Measurements from ENCODE around the gene CDC42EP5. TPM values are rescaled to one million over a fixed set of nuclear protein-coding genes. Genes with fewer than 3 reads are reported as not detected.

Gene CDC42EP5
- total RNA-seq, 1 donor from 2014 or later: 64.2 TPM

DNA sequence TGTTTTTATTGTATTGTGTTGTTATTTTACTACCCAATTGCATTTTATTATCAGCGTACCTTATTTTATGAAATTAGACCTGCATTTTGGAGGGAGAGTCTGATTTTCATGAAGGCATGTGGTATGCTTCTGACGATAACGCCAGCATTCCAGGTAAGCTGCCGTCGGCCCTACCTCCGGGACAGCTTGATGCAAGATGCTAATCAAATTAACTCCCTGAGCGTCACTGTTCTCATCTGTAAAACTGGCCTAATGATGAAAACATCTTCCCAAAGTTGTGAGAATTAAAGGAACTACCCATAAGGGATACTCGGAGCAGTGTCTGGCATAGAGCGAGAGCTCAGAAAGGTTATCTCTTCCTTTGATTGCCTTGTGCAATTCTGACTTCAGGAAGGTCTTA, 16.7 kb upstream of the CDC42EP5 start:
- H4K20me1 ChIP-seq (ENCODE audit: insufficient read depth, low read length): no peaks in the 10 kb centered on the region
- no peak overlapping the region for H3K9ac ChIP-seq (ENCODE audit: low read length)
- H3K27ac Mint-ChIP-seq (ENCODE audit: unreplicated experiment): no peak overlapping the region
- TF ChIP-seq, protein P1, sequence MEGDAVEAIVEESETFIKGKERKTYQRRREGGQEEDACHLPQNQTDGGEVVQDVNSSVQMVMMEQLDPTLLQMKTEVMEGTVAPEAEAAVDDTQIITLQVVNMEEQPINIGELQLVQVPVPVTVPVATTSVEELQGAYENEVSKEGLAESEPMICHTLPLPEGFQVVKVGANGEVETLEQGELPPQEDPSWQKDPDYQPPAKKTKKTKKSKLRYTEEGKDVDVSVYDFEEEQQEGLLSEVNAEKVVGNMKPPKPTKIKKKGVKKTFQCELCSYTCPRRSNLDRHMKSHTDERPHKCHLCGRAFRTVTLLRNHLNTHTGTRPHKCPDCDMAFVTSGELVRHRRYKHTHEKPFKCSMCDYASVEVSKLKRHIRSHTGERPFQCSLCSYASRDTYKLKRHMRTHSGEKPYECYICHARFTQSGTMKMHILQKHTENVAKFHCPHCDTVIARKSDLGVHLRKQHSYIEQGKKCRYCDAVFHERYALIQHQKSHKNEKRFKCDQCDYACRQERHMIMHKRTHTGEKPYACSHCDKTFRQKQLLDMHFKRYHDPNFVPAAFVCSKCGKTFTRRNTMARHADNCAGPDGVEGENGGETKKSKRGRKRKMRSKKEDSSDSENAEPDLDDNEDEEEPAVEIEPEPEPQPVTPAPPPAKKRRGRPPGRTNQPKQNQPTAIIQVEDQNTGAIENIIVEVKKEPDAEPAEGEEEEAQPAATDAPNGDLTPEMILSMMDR (IDR thresholded peaks at IDR 0.05; ENCODE audit: insufficient read depth, low read depth, low read length): no peak
- no peak for TF ChIP-seq EZH2 (IDR thresholded peaks at IDR 0.05; ENCODE audit: insufficient read depth, low read length)
- H2AFZ ChIP-seq (ENCODE audit: low read depth, low read length): no peak overlapping the region
- no peaks in the 10 kb centered on the region for H3K27me3 ChIP-seq (ENCODE audit: insufficient read depth, low read length)
- H3K79me2 ChIP-seq (ENCODE audit: insufficient read depth, low read length): no peaks in the 10 kb centered on the region
- H3K36me3 Mint-ChIP-seq (ENCODE audit: low read depth, unreplicated experiment): no peaks in the 10 kb centered on the region
- H3K27ac ChIP-seq (ENCODE audit: low read depth, low read length): no peak overlapping the region
- H3K4me3 Mint-ChIP-seq (ENCODE audit: unreplicated experiment): no peak overlapping the region
- H3K4me1 Mint-ChIP-seq (ENCODE audit: low read depth, unreplicated experiment): no peaks in the 10 kb centered on the region
- DNase-seq (ENCODE audit: low read depth) (no peak), FAIRE-seq (no peak)
- H3K4me3 ChIP-seq (ENCODE audit: insufficient read depth, low read depth, low read length): no peak overlapping the region
- peaks cover 14% of the 10 kb centered on the region for H3K27me3 Mint-ChIP-seq (ENCODE audit: low read depth, unreplicated experiment)
- no peaks in the 10 kb centered on the region for H3K36me3 ChIP-seq (ENCODE audit: insufficient read depth, low read length)
- H3K9me3 Mint-ChIP-seq (ENCODE audit: unreplicated experiment): peaks cover 14% of the 10 kb centered on the region
- H3K9me3 ChIP-seq (ENCODE audit: insufficient read depth, low read depth, low read length): no peaks in the 10 kb centered on the region
- no peaks in the 10 kb centered on the region for H3K4me1 ChIP-seq (ENCODE audit: insufficient read depth, low read length)
- H3K4me2 ChIP-seq (ENCODE audit: low read length): no peak overlapping the region

DNA sequence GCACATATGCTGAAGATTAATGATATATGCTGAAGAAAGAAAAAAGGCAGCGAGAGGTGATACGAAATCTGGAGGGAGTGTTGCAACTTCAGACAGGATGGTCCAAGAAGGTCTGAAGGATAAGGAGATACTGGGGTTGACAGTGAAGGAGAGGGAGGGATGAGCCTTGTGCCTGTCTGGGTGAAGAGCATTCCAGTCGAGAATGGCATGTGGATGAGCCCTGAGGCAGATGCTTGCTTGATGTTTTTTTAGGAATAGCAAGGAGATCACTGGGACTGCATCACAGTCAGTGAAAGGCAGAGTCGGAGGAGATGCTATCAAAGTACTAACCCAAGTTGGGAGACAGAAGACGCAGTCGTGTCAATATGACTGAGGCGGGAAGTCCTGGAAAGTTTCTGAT, 16.2 kb upstream of the CDC42EP5 start:
- Histone ChIP-seq H3K27ac (ENCODE audit: low read depth, low read length) (no peak overlapping the region), H3K36me3 (ENCODE audit: insufficient read depth, low read length) (no peaks in the 10 kb centered on the region), H3K9ac (ENCODE audit: low read length) (no peak overlapping the region), H3K4me3 (ENCODE audit: insufficient read depth, low read depth, low read length) (no peak overlapping the region), H3K27me3 (ENCODE audit: insufficient read depth, low read length) (no peaks in the 10 kb centered on the region), H3K79me2 (ENCODE audit: insufficient read depth, low read length) (no peaks in the 10 kb centered on the region), H3K9me3 (ENCODE audit: insufficient read depth, low read depth, low read length) (no peaks in the 10 kb centered on the region), H3K4me2 (ENCODE audit: low read length) (no peak overlapping the region), H4K20me1 (ENCODE audit: insufficient read depth, low read length) (no peaks in the 10 kb centered on the region), H3K4me1 (ENCODE audit: insufficient read depth, low read length) (no peaks in the 10 kb centered on the region), H2AFZ (ENCODE audit: low read depth, low read length) (no peak overlapping the region)
- FAIRE-seq (no peak), DNase-seq (ENCODE audit: low read depth) (no peak)
- Mint-ChIP-seq H3K4me1 (ENCODE audit: low read depth, unreplicated experiment) (no peaks in the 10 kb centered on the region), H3K27me3 (ENCODE audit: low read depth, unreplicated experiment) (peaks cover 16% of the 10 kb centered on the region), H3K27ac (ENCODE audit: unreplicated experiment) (no peak overlapping the region), H3K36me3 (ENCODE audit: low read depth, unreplicated experiment) (no peaks in the 10 kb centered on the region), H3K9me3 (ENCODE audit: unreplicated experiment) (peaks cover 14% of the 10 kb centered on the region), H3K4me3 (ENCODE audit: unreplicated experiment) (no peak overlapping the region)
- TF ChIP-seq, protein P1 (IDR thresholded peaks at IDR 0.05; ENCODE audit: insufficient read depth, low read depth, low read length): no peak
- TF ChIP-seq EZH2 (IDR thresholded peaks at IDR 0.05; ENCODE audit: insufficient read depth, low read length): no peak

DNA sequence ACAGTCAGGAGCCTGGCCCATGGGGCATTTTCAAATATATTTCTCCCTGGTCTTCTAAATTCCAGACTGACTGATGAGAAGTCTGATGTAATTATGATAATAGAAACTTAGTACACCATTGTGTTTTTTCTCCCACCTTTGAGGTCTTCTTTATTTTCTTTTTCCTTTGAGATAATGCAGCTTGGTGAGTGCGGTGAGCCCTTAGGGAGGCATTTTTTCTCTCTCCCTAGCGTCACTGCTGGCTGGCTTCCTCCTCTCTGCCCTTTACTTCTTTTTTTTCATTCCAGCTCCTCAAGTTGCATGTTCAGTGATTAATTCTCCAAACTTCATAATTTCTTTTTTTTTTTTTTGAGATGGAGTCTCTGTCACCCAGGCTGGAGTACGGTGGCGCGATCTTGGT, 12.8 kb upstream of the CDC42EP5 start:
- Mint-ChIP-seq H3K27ac (ENCODE audit: unreplicated experiment) (no peak overlapping the region), H3K4me1 (ENCODE audit: low read depth, unreplicated experiment) (no peaks in the 10 kb centered on the region), H3K27me3 (ENCODE audit: low read depth, unreplicated experiment) (peaks cover 20% of the 10 kb centered on the region), H3K4me3 (ENCODE audit: unreplicated experiment) (no peak overlapping the region), H3K36me3 (ENCODE audit: low read depth, unreplicated experiment) (no peaks in the 10 kb centered on the region), H3K9me3 (ENCODE audit: unreplicated experiment) (no peaks in the 10 kb centered on the region)
- H2AFZ ChIP-seq (ENCODE audit: low read depth, low read length): no peak overlapping the region
- no peak overlapping the region for H3K27ac ChIP-seq (ENCODE audit: low read depth, low read length)
- no peaks in the 10 kb centered on the region for H4K20me1 ChIP-seq (ENCODE audit: insufficient read depth, low read length)
- no peaks in the 10 kb centered on the region for H3K9me3 ChIP-seq (ENCODE audit: insufficient read depth, low read depth, low read length)
- H3K79me2 ChIP-seq (ENCODE audit: insufficient read depth, low read length): no peaks in the 10 kb centered on the region
- H3K4me1 ChIP-seq (ENCODE audit: insufficient read depth, low read length): no peaks in the 10 kb centered on the region
- H3K4me2 ChIP-seq (ENCODE audit: low read length): no peak overlapping the region
- no peak for DNase-seq (ENCODE audit: low read depth)
- H3K4me3 ChIP-seq (ENCODE audit: insufficient read depth, low read depth, low read length): no peak overlapping the region
- H3K27me3 ChIP-seq (ENCODE audit: insufficient read depth, low read length): no peaks in the 10 kb centered on the region
- no peaks in the 10 kb centered on the region for H3K36me3 ChIP-seq (ENCODE audit: insufficient read depth, low read length)
- FAIRE-seq: no peak
- TF ChIP-seq, protein P1 (IDR thresholded peaks at IDR 0.05; ENCODE audit: insufficient read depth, low read depth, low read length): no peak
- no peak for TF ChIP-seq EZH2 (IDR thresholded peaks at IDR 0.05; ENCODE audit: insufficient read depth, low read length)
- no peak overlapping the region for H3K9ac ChIP-seq (ENCODE audit: low read length)

Measured in astrocyte (in vitro differentiated cells and primary cell).